ENCODE measurements around the gene TSPAN7. TPM values are rescaled to one million over a fixed set of nuclear protein-coding genes. Genes with fewer than 3 reads are reported as not detected.

TSPAN7 gene
- total and polyA plus RNA-seq, 7 donors, result 15.6 to 55.1 (median 21.0) TPM

DNA sequence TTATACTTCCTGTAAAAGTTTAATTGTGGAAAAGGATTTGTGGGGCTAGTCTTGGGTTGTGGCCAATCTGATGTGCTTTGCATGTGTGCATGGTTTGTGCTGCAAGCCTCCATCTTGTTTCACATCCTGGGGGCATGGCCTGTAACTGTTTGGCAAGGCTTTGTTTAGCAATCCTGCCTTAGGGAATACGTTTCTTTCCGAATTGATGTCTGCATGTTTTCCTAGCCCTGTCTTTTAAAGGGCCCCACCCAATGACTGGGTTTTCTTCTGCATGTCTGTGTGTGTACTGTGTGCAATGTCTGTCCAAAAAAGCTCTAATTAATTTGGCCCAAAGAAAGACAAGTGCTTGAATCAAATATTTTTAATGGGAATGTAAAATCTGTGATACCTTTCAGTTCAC is 165.3 kb downstream of the TSPAN7 start:
- no peak overlapping the region for H3K4me3 ChIP-seq
- intact Hi-C loops (cut with DNase I), result no loop called here
- H3K4me1 ChIP-seq, result no peaks in the 10 kb centered on the region
- no peaks in the 10 kb centered on the region for H3K36me3 ChIP-seq
- 64 to 69% methylated on average over 2 of the region's 2 CpGs for WGBS, 2 donors
- H3K27me3 ChIP-seq, result no peaks in the 10 kb centered on the region
- DNase-seq, result no peak
- no peak overlapping the region for H3K27ac ChIP-seq
- TF ChIP-seq POLR2A (IDR thresholded peaks at IDR 0.05) (no peak), POLR2AphosphoS5 (IDR thresholded peaks at IDR 0.05) (no peak), EP300 (IDR thresholded peaks at IDR 0.05) (no peak)
- TF ChIP-seq, protein P1, sequence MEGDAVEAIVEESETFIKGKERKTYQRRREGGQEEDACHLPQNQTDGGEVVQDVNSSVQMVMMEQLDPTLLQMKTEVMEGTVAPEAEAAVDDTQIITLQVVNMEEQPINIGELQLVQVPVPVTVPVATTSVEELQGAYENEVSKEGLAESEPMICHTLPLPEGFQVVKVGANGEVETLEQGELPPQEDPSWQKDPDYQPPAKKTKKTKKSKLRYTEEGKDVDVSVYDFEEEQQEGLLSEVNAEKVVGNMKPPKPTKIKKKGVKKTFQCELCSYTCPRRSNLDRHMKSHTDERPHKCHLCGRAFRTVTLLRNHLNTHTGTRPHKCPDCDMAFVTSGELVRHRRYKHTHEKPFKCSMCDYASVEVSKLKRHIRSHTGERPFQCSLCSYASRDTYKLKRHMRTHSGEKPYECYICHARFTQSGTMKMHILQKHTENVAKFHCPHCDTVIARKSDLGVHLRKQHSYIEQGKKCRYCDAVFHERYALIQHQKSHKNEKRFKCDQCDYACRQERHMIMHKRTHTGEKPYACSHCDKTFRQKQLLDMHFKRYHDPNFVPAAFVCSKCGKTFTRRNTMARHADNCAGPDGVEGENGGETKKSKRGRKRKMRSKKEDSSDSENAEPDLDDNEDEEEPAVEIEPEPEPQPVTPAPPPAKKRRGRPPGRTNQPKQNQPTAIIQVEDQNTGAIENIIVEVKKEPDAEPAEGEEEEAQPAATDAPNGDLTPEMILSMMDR (IDR thresholded peaks at IDR 0.05), result no peak
- no peaks in the 10 kb centered on the region for H3K9me3 ChIP-seq

DNA sequence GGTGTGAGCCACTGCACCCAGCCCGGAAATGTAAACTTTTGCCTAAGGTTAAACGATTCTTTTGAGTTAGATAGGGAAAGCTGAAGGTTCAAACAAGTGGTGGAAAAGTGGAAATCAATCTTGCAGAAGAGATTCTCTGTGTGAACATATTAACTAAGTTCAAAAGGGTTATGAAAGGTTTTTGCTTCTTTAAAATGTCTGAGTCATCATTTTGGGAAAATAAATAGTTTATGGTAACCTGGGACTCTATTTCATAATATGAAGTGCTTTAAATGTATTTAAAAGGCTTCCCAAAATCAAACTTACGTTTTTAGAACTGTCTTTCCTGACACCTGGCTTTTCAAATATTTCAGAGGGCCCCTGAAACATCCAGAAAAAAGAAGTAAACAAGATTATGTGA is 166.3 kb downstream of the TSPAN7 start:
- Histone ChIP-seq H3K4me3 (no peak overlapping the region), H3K27ac (no peak overlapping the region), H3K36me3 (no peaks in the 10 kb centered on the region), H3K9me3 (no peaks in the 10 kb centered on the region), H3K27me3 (no peaks in the 10 kb centered on the region), H3K4me1 (no peaks in the 10 kb centered on the region)
- intact Hi-C loops (cut with DNase I), result no loop called here
- WGBS, 2 donors, result 82 to 85% methylated on average over 3 of the region's 3 CpGs
- no peak for DNase-seq
- TF ChIP-seq EP300 (IDR thresholded peaks at IDR 0.05) (no peak), POLR2AphosphoS5 (IDR thresholded peaks at IDR 0.05) (no peak), POLR2A (IDR thresholded peaks at IDR 0.05) (no peak)
- TF ChIP-seq, protein P1 (IDR thresholded peaks at IDR 0.05), result no peak

DNA sequence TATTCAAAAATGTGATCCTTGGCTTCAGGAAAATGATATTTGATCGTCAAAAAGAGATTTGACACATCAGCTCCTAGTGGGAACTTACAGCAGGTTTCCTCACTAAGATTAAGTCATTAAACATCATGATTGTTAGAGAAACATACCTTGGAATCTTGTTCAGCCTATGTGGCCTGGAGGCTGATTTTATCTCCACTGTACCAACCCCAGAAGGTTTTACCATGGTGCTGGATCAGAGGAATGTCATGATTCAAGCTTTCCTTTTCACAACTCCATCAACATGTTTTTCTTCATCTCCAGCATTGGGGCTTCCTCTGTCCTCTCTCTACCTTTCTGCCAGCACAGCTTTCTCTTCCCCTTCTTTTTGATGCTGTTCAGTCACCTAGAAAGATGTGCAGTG is 171.5 kb downstream of the TSPAN7 start:
- H3K27ac ChIP-seq, result no peak overlapping the region
- H3K27me3 ChIP-seq, result no peaks in the 10 kb centered on the region
- DNase-seq, result no peak
- intact Hi-C loops (cut with DNase I), result no loop called here
- no peaks in the 10 kb centered on the region for H3K9me3 ChIP-seq
- TF ChIP-seq POLR2AphosphoS5 (IDR thresholded peaks at IDR 0.05), result no peak
- no peak for TF ChIP-seq EP300 (IDR thresholded peaks at IDR 0.05)
- no peak for TF ChIP-seq POLR2A (IDR thresholded peaks at IDR 0.05)
- TF ChIP-seq, protein P1 (IDR thresholded peaks at IDR 0.05), result no peak
- WGBS, 2 donors, result 95 to 97% methylated on average over 1 of the region's 1 CpG
- H3K4me1 ChIP-seq, result no peaks in the 10 kb centered on the region
- no peaks in the 10 kb centered on the region for H3K36me3 ChIP-seq
- no peak overlapping the region for H3K4me3 ChIP-seq

Small RNAs within 50 kb of the gene (small RNA-seq; reads per million reads assigned to genes)
- 0 reads per million in 3 donors for gene RNU7-7P

Other genes with a start within 250 kb of the TSPAN7 start
- 10 to 100 TPM in 3 of 4 donors, 1 to 10 TPM in 1; 9.3 to 41.8 (median 17.6) TPM for gene RPGR, start 234.0 kb upstream of the TSPAN7 start, total RNA-seq
- 1 to 10 TPM; 3.7 to 8.3 (median 6.6) TPM for gene RPGR, start 234.0 kb upstream of the TSPAN7 start, polyA plus RNA-seq
- gene OTC, start 208.9 kb upstream of the TSPAN7 start, total RNA-seq, result 1 to 10 TPM in 2 of 4 donors, under 1 TPM in 1, not detected in 1; 0.49 to 3.3 (median 3.2) TPM
- gene OTC, start 208.9 kb upstream of the TSPAN7 start, polyA plus RNA-seq, result 1 to 10 TPM; 1.1 to 5.3 (median 3.0) TPM
- 100 to 1,000 TPM in 1 of 4 donors, 10 to 100 TPM in 3; 51.8 to 130 (median 75.8) TPM for gene MID1IP1, start 239.9 kb downstream of the TSPAN7 start, total RNA-seq
- 10 to 100 TPM; 19.2 to 66.0 (median 40.8) TPM for gene MID1IP1, start 239.9 kb downstream of the TSPAN7 start, polyA plus RNA-seq